ENCODE data around the gene PHLDA3. TPM values are rescaled to one million over a fixed set of nuclear protein-coding genes. Genes with fewer than 3 reads are reported as not detected.

Gene PHLDA3
- total RNA-seq, 4 donors from 2014 or later: 60.9 to 87.9 (median 75.1) TPM

DNA sequence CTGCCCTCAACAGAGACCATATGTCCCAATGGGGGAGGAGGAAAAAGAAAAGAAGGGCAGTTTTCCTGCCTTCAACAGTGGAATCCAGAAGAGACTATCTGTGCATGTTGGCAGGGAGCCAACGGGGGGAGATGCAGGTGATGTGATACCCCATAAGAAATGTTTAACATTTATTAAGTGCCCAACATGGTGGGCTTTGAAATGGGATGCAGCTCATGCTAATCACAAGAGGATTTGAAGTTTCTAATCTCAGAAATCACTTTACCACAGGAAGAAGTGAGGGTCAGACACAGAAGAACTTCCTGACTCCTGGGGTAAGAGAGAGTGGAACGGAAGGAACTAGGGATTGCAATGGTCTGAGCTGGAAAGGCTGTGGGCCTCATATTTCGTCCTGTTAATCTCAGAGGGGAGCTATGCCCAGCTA lies 21.7 kb upstream of the PHLDA3 start:
- Histone ChIP-seq H3K36me3 (peaks cover 0 to 84% (median 30%) of the 10 kb centered on the region in 3 donors), H3K4me3 (no peak overlapping the region), H3K4me1 (peaks cover 45 to 100% (median 70%) of the 10 kb centered on the region in 3 donors), H3K9me3 (no peaks in the 10 kb centered on the region), H3K27me3 (no peaks in the 10 kb centered on the region), H3K27ac (peak overlapping the region; percentile 3 to 93 (median 86))
- 22 to 43% methylated on average over 3 of the region's 3 CpGs for WGBS, 2 donors
- no peak for DNase-seq
- intact Hi-C loops (cut with DNase I): no loop called here
- no peak for TF ChIP-seq CTCF (IDR thresholded peaks at IDR 0.05)
- no peak for TF ChIP-seq POLR2A (IDR thresholded peaks at IDR 0.05)

DNA sequence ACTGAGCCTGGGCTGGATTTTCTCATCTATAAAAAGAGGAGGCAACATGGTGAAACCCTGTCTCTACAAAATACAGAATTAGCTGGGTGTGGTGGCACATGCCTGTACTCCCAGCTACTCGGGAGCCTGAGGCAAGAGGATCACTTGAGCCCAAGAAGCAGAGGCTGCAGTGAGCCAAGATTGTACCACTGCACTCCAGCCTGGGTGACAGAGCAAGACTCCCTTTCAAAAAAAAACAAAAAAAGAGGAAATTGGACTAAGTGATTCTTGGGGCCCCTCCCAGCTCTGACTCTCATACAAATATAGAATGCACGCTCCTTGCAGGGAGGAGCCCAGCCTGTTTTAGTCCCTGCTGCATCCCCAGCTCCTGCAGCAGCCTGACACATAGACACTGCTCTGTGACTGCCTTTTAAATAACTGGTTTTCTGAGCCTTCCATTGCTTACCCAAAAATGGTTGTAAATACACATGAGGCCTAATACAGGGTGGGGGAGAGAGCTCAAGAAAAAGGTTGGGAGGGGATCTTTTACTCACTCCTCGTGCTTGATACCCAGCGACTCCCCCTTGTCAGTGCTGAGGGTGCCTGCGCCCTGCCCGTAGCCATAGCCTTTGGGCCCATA lies 20.8 kb upstream of the PHLDA3 start:
- H3K36me3 ChIP-seq: peaks cover 0 to 84% (median 38%) of the 10 kb centered on the region in 3 donors
- H3K4me1 ChIP-seq: peaks cover 43 to 97% (median 62%) of the 10 kb centered on the region in 3 donors

DNA sequence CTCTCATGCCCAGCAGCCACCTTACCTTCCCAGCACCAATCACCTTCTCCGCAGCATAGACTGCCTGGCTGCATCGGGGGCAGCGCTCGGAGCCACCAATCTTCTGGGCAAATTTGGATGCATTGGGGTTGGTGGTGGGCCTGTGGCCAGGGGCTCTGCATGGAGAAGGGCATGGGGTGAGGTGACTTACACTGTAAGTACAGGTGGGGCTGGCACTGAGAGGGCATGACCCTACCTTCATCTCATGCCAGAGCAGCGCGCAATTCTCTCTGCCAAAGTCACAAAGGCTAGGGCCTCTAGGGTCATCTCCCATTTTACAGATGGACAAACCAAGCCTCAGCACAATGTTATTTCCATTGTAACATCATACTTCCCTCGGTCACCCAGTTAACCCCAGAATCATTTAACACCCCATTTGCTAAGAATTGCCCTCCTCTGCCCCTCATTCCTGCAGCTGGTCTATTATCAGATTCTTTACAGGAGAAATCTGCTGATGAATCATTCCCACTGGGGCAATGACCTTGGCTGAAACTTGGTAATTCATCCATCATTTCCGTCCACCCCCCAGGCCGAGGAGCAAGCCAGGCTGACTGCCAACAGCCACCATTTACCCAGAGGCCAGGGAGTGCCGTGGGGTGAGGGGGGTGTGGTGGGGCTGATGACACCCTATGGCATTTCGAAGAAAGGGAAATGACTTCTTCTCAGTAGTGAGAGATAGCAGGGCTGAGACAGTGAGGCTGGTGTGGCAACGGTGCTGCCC lies 20.0 kb upstream of the PHLDA3 start:
- Histone ChIP-seq H3K4me1 (peaks cover 37 to 90% (median 55%) of the 10 kb centered on the region in 3 donors), H3K27ac (peak overlapping the region; percentile 54 to 93 (median 86)), H3K9me3 (no peaks in the 10 kb centered on the region), H3K4me3 (no peak overlapping the region), H3K36me3 (peaks cover 7 to 84% (median 45%) of the 10 kb centered on the region in 3 donors), H3K27me3 (no peaks in the 10 kb centered on the region)
- intact Hi-C loops (cut with DNase I): no loop called here
- 56 to 65% methylated on average over 9 to 12 of the region's 12 CpGs for WGBS, 2 donors
- TF ChIP-seq CTCF (IDR thresholded peaks at IDR 0.05) (no peak), POLR2A (IDR thresholded peaks at IDR 0.05) (no peak)
- DNase-seq: no peak

More for the DNA sequence above, 20.8 kb upstream of the PHLDA3 start:
- TF ChIP-seq POLR2A (IDR thresholded peaks at IDR 0.05): no peak
- TF ChIP-seq CTCF (IDR thresholded peaks at IDR 0.05): no peak
- Histone ChIP-seq H3K4me3 (no peak overlapping the region), H3K27me3 (no peaks in the 10 kb centered on the region), H3K9me3 (no peaks in the 10 kb centered on the region), H3K27ac (peak overlapping the region; percentile 54 to 93 (median 86))
- DNase-seq: no peak
- intact Hi-C loops (cut with DNase I): no loop called here
- 56 to 59% methylated on average over 5 to 6 of the region's 6 CpGs for WGBS, 2 donors

- H3K4me3 ChIP-seq: no peak overlapping the region
- peaks cover 27 to 85% (median 43%) of the 10 kb centered on the region in 3 donors for H3K4me1 ChIP-seq
- intact Hi-C loops (cut with DNase I): no loop called here
- WGBS, 2 donors: 46 to 72% methylated on average over 2 of the region's 2 CpGs
- DNase-seq: no peak
- no peaks in the 10 kb centered on the region for H3K27me3 ChIP-seq
- peaks cover 7 to 85% (median 36%) of the 10 kb centered on the region in 3 donors for H3K36me3 ChIP-seq
- no peaks in the 10 kb centered on the region for H3K9me3 ChIP-seq
- TF ChIP-seq POLR2A (IDR thresholded peaks at IDR 0.05) (no peak), CTCF (IDR thresholded peaks at IDR 0.05) (no peak)
- peak overlapping the region in 3 of 4 donors; percentile 37 to 93 (median 92) for H3K27ac ChIP-seq
These were observed 18.8 kb upstream of the PHLDA3 start for GRCh38 chr1:201487742-201488141.

DNA sequence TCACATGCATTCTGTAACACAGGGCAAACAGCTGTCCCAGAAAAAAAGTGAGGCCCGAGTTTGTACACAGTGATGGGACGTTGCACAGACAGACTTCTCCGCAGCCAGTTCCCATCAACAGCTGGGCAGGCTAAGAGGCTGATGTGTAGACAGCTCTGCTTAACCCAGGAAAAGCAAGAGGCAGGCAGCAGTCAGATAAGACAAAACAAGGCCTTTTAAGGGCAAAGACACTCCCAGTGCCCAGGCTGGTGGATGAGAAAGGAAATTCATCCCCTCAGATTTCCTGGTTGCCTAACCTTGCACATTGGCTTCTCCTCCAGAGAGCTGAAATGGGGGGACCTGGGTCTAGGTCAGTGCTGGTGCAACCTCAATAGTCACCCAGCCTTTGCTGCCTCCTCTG lies 17.2 kb upstream of the PHLDA3 start:
- 38 to 46% methylated on average over 3 of the region's 3 CpGs for WGBS, 2 donors
- no peak for DNase-seq

More for the DNA sequence above, 17.2 kb upstream of the PHLDA3 start:
- H3K4me3 ChIP-seq: no peak overlapping the region
- no peaks in the 10 kb centered on the region for H3K27me3 ChIP-seq
- peaks cover 7 to 78% (median 36%) of the 10 kb centered on the region in 3 donors for H3K36me3 ChIP-seq
- peaks cover 36 to 85% (median 49%) of the 10 kb centered on the region in 3 donors for H3K4me1 ChIP-seq
- TF ChIP-seq POLR2A (IDR thresholded peaks at IDR 0.05): no peak
- no peak for TF ChIP-seq CTCF (IDR thresholded peaks at IDR 0.05)
- intact Hi-C loops (cut with DNase I): no loop called here
- peak overlapping the region in 3 of 4 donors; percentile 71 to 93 (median 92) for H3K27ac ChIP-seq
- H3K9me3 ChIP-seq: no peaks in the 10 kb centered on the region
